ENCODE data around the gene HERPUD1. TPM values are rescaled to one million over a fixed set of nuclear protein-coding genes. Genes with fewer than 3 reads are reported as not detected.

The HERPUD1 gene
- total and polyA plus RNA-seq, 2 of the 8 experiments (the other 6 are each of a cell fraction or from before 2014, with no cell fraction given): 23.3 to 34.7 TPM

GRCh38 chr16:56914896-56915295 is 17.0 kb upstream of the HERPUD1 start:
- H3K27me3 ChIP-seq (replicated peaks in 1 of 4; ENCODE audit: control insufficient read depth in 3 of 4, extremely low read depth in 1 of 4, insufficient read depth in 3 of 4, low read length in 3 of 4): no peaks in the 10 kb centered on the region; a peak in 1 of 7 replicates
- H3K36me3 ChIP-seq (ENCODE audit: control insufficient read depth in 2 of 4, insufficient read depth in 4 of 4, low read length in 3 of 4): no peaks in the 10 kb centered on the region
- ChIA-PET POLR2A (ENCODE audit: partially characterized antibody) (interaction anchor here (2.8 kb wide), 1 partner anchor 16 kb away, joined by 18 read pairs; the partner anchor contains the start of gene HERPUD1), CTCF (ENCODE audit: partially characterized antibody) (interaction anchor here (0.6 kb wide), 1 partner anchor 14 kb away, joined by 3 read pairs; no protein-coding TSS in a partner anchor)
- H3K4me3 ChIP-seq (ENCODE audit: extremely low read depth in 1 of 4, insufficient read depth in 2 of 4, low read depth in 3 of 4, low read length in 4 of 4): no peak overlapping the region
- H3K9ac ChIP-seq (replicated peaks in 1 of 4; ENCODE audit: extremely low read depth in 1 of 4, low read depth in 3 of 4, low read length in 3 of 4): no peak overlapping the region
- H2AK5ac ChIP-seq (ENCODE audit: low read depth, low read length): no peak overlapping the region
- H3K79me2 ChIP-seq (ENCODE audit: control insufficient read depth in 1 of 2, insufficient read depth in 2 of 2, low read length in 2 of 2): no peaks in the 10 kb centered on the region
- H3K4me2 ChIP-seq (ENCODE audit: insufficient read depth in 1 of 2, low read depth in 2 of 2, low read length in 2 of 2): no peak overlapping the region
- no peak overlapping the region for H2BK20ac ChIP-seq (ENCODE audit: low read length)
- peaks cover 0 to 12% (median 0%) of the 10 kb centered on the region in 4 experiments; a peak in 3 of 7 replicates for H3K4me1 ChIP-seq (replicated peaks in 1 of 4; ENCODE audit: control insufficient read depth in 3 of 4, insufficient read depth in 4 of 4, low read length in 3 of 4)
- H2BK5ac ChIP-seq (ENCODE audit: low read depth, low read length): no peak overlapping the region
- H3K9me3 ChIP-seq (ENCODE audit: insufficient read depth in 2 of 2, low read depth in 1 of 2, low read length in 1 of 2): no peaks in the 10 kb centered on the region
- no peak overlapping the region for H3K4ac ChIP-seq (replicated peaks; ENCODE audit: insufficient read length, low read depth, low read length)
- no peak overlapping the region for H4K8ac ChIP-seq (ENCODE audit: extremely low read depth, insufficient read depth, low read length)
- no peak overlapping the region for H3K18ac ChIP-seq (ENCODE audit: extremely low read depth, low read length)
- H3K14ac ChIP-seq (ENCODE audit: insufficient read length): no peak overlapping the region
- no peaks in the 10 kb centered on the region for H3K79me1 ChIP-seq (ENCODE audit: low read depth, low read length)
- H2BK15ac ChIP-seq (ENCODE audit: low read length): no peak overlapping the region
- no peak for FAIRE-seq
- DNase-seq (ENCODE audit: low read depth in 1 of 2, low spot score in 2 of 2): no peak
- no peak overlapping the region for H2BK120ac ChIP-seq (replicated peaks; ENCODE audit: low read depth, low read length)
- no peak overlapping the region for H3K27ac ChIP-seq (ENCODE audit: low read depth, low read length)
- H2BK12ac ChIP-seq (ENCODE audit: low read depth, low read length): no peak overlapping the region
- no peak overlapping the region for H4K5ac ChIP-seq (ENCODE audit: insufficient read length, low read depth, low read length)
- H4K20me1 ChIP-seq (replicated peaks in 1 of 2; ENCODE audit: control insufficient read depth in 1 of 2, insufficient read depth in 2 of 2, low read length in 2 of 2): no peaks in the 10 kb centered on the region
- 81% methylated on average over 7 of the region's 7 CpGs; no CpG with 5 or more reads in 1 of the 2 experiments for WGBS, 2 experiments (ENCODE audit: extremely low coverage in 1 of 2, insufficient coverage in 1 of 2, insufficient read length in 1 of 2, insufficient replicate concordance in 2 of 2, low coverage in 1 of 2, low lambda C conversion rate in 2 of 2, missing lambda C conversion rate in 1 of 2)
- no peak overlapping the region for H3K56ac ChIP-seq (replicated peaks; ENCODE audit: insufficient read length, low read depth, low read length)
- no peaks in the 10 kb centered on the region for H3K23me2 ChIP-seq (ENCODE audit: low read depth, low read length)
- no peak overlapping the region for H3K23ac ChIP-seq (ENCODE audit: insufficient read length)
- H2AFZ ChIP-seq (ENCODE audit: low read length): peak overlapping the region; percentile 25; the same call in 1 of the 2 replicates
- no peak overlapping the region for H4K91ac ChIP-seq (replicated peaks; ENCODE audit: insufficient read length, low read length)
- TF ChIP-seq BACH1 (IDR thresholded peaks at IDR 0.05; ENCODE audit: low read length) (no peak), TEAD4 (IDR thresholded peaks at IDR 0.05; ENCODE audit: low read depth, low read length) (no peak), EZH2 (IDR thresholded peaks at IDR 0.05; ENCODE audit: low read depth, low read length, severe bottlenecking) (no peak), CTBP2 (IDR thresholded peaks at IDR 0.05; ENCODE audit: borderline replicate concordance, insufficient read depth, insufficient read length, low read length) (no peak)
